ENCODE measurements around the gene CACNA1F. TPM values are rescaled to one million over a fixed set of nuclear protein-coding genes. Genes with fewer than 3 reads are reported as not detected.
A peak's percentile ranks its signal among the peaks of the same experiment; 100 is the strongest.

Gene CACNA1F
- total and polyA plus RNA-seq, 3 experiments from 2014 or later: 0.24 to 0.61 TPM; not detected in 1

- POLR2A ChIA-PET: no interaction called here
These were observed 22.1 kb downstream of the CACNA1F start for GRCh38 chrX:49211074-49211473.

GRCh38 chrX:49210406-49210805, 22.7 kb downstream of the CACNA1F start:
- CTCF ChIA-PET: no interaction called here
- H3K9me3 Mint-ChIP-seq: no peaks in the 10 kb centered on the region
- no peak overlapping the region for H3K27ac Mint-ChIP-seq

More at GRCh38 chrX:49211074-49211473, 22.1 kb downstream of the CACNA1F start:
- CTCF ChIA-PET: no interaction called here
- Histone ChIP-seq H3K36me3 (ENCODE audit: insufficient read depth, low read length) (no peaks in the 10 kb centered on the region), H3K4me1 (ENCODE audit: insufficient read depth, low read length) (no peaks in the 10 kb centered on the region), H3K27ac (ENCODE audit: low read depth, low read length) (no peak overlapping the region), H3K27me3 (ENCODE audit: insufficient read depth, low read length, poor library complexity, severe bottlenecking) (no peaks in the 10 kb centered on the region), H3K9me3 (ENCODE audit: low read length) (no peaks in the 10 kb centered on the region), H3K4me3 (ENCODE audit: low read length) (no peak overlapping the region)
- H3K27ac Mint-ChIP-seq: no peak overlapping the region
- peaks cover 0 to 2% (median 0%) of the 10 kb centered on the region in 3 donors for H3K36me3 Mint-ChIP-seq
- no peak for DNase-seq
- H3K4me1 Mint-ChIP-seq: no peaks in the 10 kb centered on the region
- H3K9me3 Mint-ChIP-seq: no peaks in the 10 kb centered on the region
- H3K27me3 Mint-ChIP-seq: peaks cover 3 to 8% of the 10 kb centered on the region in 2 donors
- no peak overlapping the region for H3K4me3 Mint-ChIP-seq

GRCh38 chrX:49209434-49210251, 23.5 kb downstream of the CACNA1F start:
- H3K9me3 Mint-ChIP-seq: no peaks in the 10 kb centered on the region
- Histone ChIP-seq H3K4me3 (ENCODE audit: low read length) (no peak overlapping the region), H3K9me3 (ENCODE audit: low read length) (no peaks in the 10 kb centered on the region), H3K4me1 (ENCODE audit: insufficient read depth, low read length) (no peaks in the 10 kb centered on the region), H3K36me3 (ENCODE audit: insufficient read depth, low read length) (no peaks in the 10 kb centered on the region), H3K27me3 (ENCODE audit: insufficient read depth, low read length, poor library complexity, severe bottlenecking) (no peaks in the 10 kb centered on the region), H3K27ac (ENCODE audit: low read depth, low read length) (no peak overlapping the region)
- DNase-seq: no peak
- H3K27ac Mint-ChIP-seq: no peak overlapping the region
- no peak overlapping the region for H3K4me3 Mint-ChIP-seq
- H3K36me3 Mint-ChIP-seq: peaks cover 0 to 2% (median 0%) of the 10 kb centered on the region in 3 donors
- ChIA-PET POLR2A (no interaction called here), CTCF (no interaction called here)
- peaks cover 3 to 8% of the 10 kb centered on the region in 2 donors for H3K27me3 Mint-ChIP-seq
- no peaks in the 10 kb centered on the region for H3K4me1 Mint-ChIP-seq

More at GRCh38 chrX:49210406-49210805, 22.7 kb downstream of the CACNA1F start:
- H3K36me3 ChIP-seq (ENCODE audit: insufficient read depth, low read length): no peaks in the 10 kb centered on the region
- H3K27me3 ChIP-seq (ENCODE audit: insufficient read depth, low read length, poor library complexity, severe bottlenecking): no peaks in the 10 kb centered on the region
- Mint-ChIP-seq H3K4me3 (no peak overlapping the region), H3K27me3 (peaks cover 3 to 8% of the 10 kb centered on the region in 2 donors), H3K36me3 (peaks cover 0 to 2% (median 0%) of the 10 kb centered on the region in 3 donors), H3K4me1 (no peaks in the 10 kb centered on the region)
- H3K4me3 ChIP-seq (ENCODE audit: low read length): no peak overlapping the region
- H3K9me3 ChIP-seq (ENCODE audit: low read length): no peaks in the 10 kb centered on the region
- no peak for DNase-seq
- POLR2A ChIA-PET: no interaction called here
- H3K27ac ChIP-seq (ENCODE audit: low read depth, low read length): no peak overlapping the region
- no peaks in the 10 kb centered on the region for H3K4me1 ChIP-seq (ENCODE audit: insufficient read depth, low read length)

- ChIA-PET CTCF (interaction anchor here (1.2 kb wide), 1 partner anchor 16 kb away, joined by 3 read pairs; no protein-coding TSS in a partner anchor), POLR2A (no interaction called here)
- H3K36me3 ChIP-seq (ENCODE audit: insufficient read depth, low read length): no peaks in the 10 kb centered on the region
- no peaks in the 10 kb centered on the region for H3K9me3 ChIP-seq (ENCODE audit: low read length)
- no peaks in the 10 kb centered on the region for H3K9me3 Mint-ChIP-seq
- H3K27ac ChIP-seq (ENCODE audit: low read depth, low read length): no peak overlapping the region
- no peaks in the 10 kb centered on the region for H3K4me1 ChIP-seq (ENCODE audit: insufficient read depth, low read length)
- H3K27me3 Mint-ChIP-seq: peaks cover 3 to 8% of the 10 kb centered on the region in 2 donors
- H3K36me3 Mint-ChIP-seq: peaks cover 0 to 1% (median 0%) of the 10 kb centered on the region in 3 donors
- H3K4me1 Mint-ChIP-seq: no peaks in the 10 kb centered on the region
- no peak overlapping the region for H3K4me3 Mint-ChIP-seq
- no peaks in the 10 kb centered on the region for H3K27me3 ChIP-seq (ENCODE audit: insufficient read depth, low read length, poor library complexity, severe bottlenecking)
- no peak overlapping the region for H3K4me3 ChIP-seq (ENCODE audit: low read length)
- no peak overlapping the region for H3K27ac Mint-ChIP-seq
- DNase-seq: no peak
These were observed 24.7 kb downstream of the CACNA1F start for GRCh38 chrX:49208399-49208798.

- Histone ChIP-seq H3K4me1 (ENCODE audit: insufficient read depth, low read length) (no peaks in the 10 kb centered on the region), H3K27me3 (ENCODE audit: insufficient read depth, low read length, poor library complexity, severe bottlenecking) (no peaks in the 10 kb centered on the region), H3K27ac (ENCODE audit: low read depth, low read length) (no peak overlapping the region), H3K36me3 (ENCODE audit: insufficient read depth, low read length) (no peaks in the 10 kb centered on the region), H3K9me3 (ENCODE audit: low read length) (no peaks in the 10 kb centered on the region), H3K4me3 (ENCODE audit: low read length) (no peak overlapping the region)
- ChIA-PET POLR2A (no interaction called here), CTCF (no interaction called here)
- Mint-ChIP-seq H3K27ac (no peak overlapping the region), H3K9me3 (no peaks in the 10 kb centered on the region), H3K36me3 (no peaks in the 10 kb centered on the region), H3K27me3 (peaks cover 3 to 8% of the 10 kb centered on the region in 2 donors), H3K4me1 (no peaks in the 10 kb centered on the region), H3K4me3 (no peak overlapping the region)
- no peak for DNase-seq
These were observed 26.6 kb downstream of the CACNA1F start for GRCh38 chrX:49206543-49206942.

- H3K27ac Mint-ChIP-seq: no peak overlapping the region
- ChIA-PET CTCF (no interaction called here), POLR2A (no interaction called here)
- no peaks in the 10 kb centered on the region for H3K36me3 Mint-ChIP-seq
- H3K4me3 ChIP-seq (ENCODE audit: low read length): no peak overlapping the region
- H3K27ac ChIP-seq (ENCODE audit: low read depth, low read length): no peak overlapping the region
- no peaks in the 10 kb centered on the region for H3K4me1 ChIP-seq (ENCODE audit: insufficient read depth, low read length)
- no peaks in the 10 kb centered on the region for H3K36me3 ChIP-seq (ENCODE audit: insufficient read depth, low read length)
- no peaks in the 10 kb centered on the region for H3K9me3 ChIP-seq (ENCODE audit: low read length)
- H3K4me1 Mint-ChIP-seq: peaks cover 3 to 4% (median 3%) of the 10 kb centered on the region in 3 donors
- peaks cover 0 to 5% of the 10 kb centered on the region in 2 donors for H3K27me3 Mint-ChIP-seq
- no peak for DNase-seq
- no peak overlapping the region for H3K4me3 Mint-ChIP-seq
- no peaks in the 10 kb centered on the region for H3K9me3 Mint-ChIP-seq
- no peaks in the 10 kb centered on the region for H3K27me3 ChIP-seq (ENCODE audit: insufficient read depth, low read length, poor library complexity, severe bottlenecking)
These were observed 27.7 kb downstream of the CACNA1F start for GRCh38 chrX:49205443-49205842.

- peaks cover 0 to 5% of the 10 kb centered on the region in 2 donors for H3K27me3 Mint-ChIP-seq
- H3K27me3 ChIP-seq (ENCODE audit: insufficient read depth, low read length, poor library complexity, severe bottlenecking): no peaks in the 10 kb centered on the region
- POLR2A ChIA-PET: no interaction called here
- CTCF ChIA-PET: no interaction called here
- no peaks in the 10 kb centered on the region for H3K9me3 ChIP-seq (ENCODE audit: low read length)
- no peaks in the 10 kb centered on the region for H3K9me3 Mint-ChIP-seq
- H3K36me3 Mint-ChIP-seq: no peaks in the 10 kb centered on the region
- no peak overlapping the region for H3K27ac Mint-ChIP-seq
- no peaks in the 10 kb centered on the region for H3K36me3 ChIP-seq (ENCODE audit: insufficient read depth, low read length)
- no peak overlapping the region for H3K4me3 ChIP-seq (ENCODE audit: low read length)
- DNase-seq: no peak
- H3K4me1 Mint-ChIP-seq: peaks cover 3 to 6% (median 3%) of the 10 kb centered on the region in 3 donors
- no peak overlapping the region for H3K27ac ChIP-seq (ENCODE audit: low read depth, low read length)
- H3K4me1 ChIP-seq (ENCODE audit: insufficient read depth, low read length): no peaks in the 10 kb centered on the region
- no peak overlapping the region for H3K4me3 Mint-ChIP-seq
These were observed 28.4 kb downstream of the CACNA1F start for GRCh38 chrX:49204709-49205108.

- Mint-ChIP-seq H3K4me3 (no peak overlapping the region), H3K4me1 (peaks cover 3 to 6% (median 3%) of the 10 kb centered on the region in 3 donors), H3K27me3 (peaks cover 0 to 4% of the 10 kb centered on the region in 2 donors), H3K27ac (peak overlapping the region in 1 of 8 donors; percentile 66), H3K9me3 (no peaks in the 10 kb centered on the region), H3K36me3 (no peaks in the 10 kb centered on the region)
- ChIA-PET POLR2A (no interaction called here), CTCF (no interaction called here)
- Histone ChIP-seq H3K36me3 (ENCODE audit: insufficient read depth, low read length) (no peaks in the 10 kb centered on the region), H3K27ac (ENCODE audit: low read depth, low read length) (no peak overlapping the region), H3K27me3 (ENCODE audit: insufficient read depth, low read length, poor library complexity, severe bottlenecking) (no peaks in the 10 kb centered on the region), H3K4me1 (ENCODE audit: insufficient read depth, low read length) (no peaks in the 10 kb centered on the region), H3K4me3 (ENCODE audit: low read length) (no peak overlapping the region), H3K9me3 (ENCODE audit: low read length) (no peaks in the 10 kb centered on the region)
- DNase-seq: no peak
These were observed 29.1 kb downstream of the CACNA1F start for GRCh38 chrX:49204017-49204416.

Measured in CD8-positive, alpha-beta memory T cell (primary cell).